ENCODE measurements around the gene DPEP2NB.

DPEP2NB gene

DNA sequence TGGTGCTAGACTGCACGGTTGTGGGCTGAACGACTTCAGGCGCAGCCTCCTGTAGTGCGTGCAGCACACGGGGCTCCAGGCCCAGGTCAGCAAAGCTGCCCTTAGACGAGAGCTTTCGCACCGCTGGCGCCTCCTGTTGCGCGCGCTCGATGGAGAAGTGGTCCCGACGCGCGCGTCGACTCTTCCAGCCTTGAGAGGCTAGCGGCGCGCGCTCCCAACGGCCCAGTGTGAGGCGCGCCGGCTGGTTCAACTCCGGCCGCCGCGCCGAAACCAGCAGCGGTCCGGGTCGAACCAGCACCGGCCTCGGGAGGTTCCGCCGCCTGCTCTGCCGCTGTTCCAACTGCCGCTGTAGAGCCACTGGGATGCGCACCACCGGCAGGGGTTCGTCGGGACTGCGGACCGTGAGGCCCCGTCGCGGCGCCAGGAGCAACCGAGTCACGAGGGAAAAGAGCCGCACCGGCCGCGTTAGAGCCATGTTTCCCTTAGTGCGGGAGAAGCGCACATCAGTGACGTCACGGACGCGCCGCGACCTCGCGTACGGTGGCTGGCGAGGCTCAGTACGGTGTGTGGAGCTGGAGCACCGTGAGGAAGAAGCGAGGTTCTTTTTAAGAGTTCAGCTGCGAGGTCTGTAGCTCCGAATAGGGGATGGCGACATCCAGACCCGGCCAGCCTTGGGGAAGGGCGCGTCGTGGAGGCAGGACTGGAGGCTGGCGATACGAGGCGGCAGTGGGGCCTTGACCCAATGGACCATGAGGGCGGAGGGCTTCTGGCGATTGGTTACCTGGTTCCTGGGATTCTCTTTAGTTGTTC is 7.2 kb upstream of the DPEP2NB start, which contains the start of the genes DDX28 and DUS2 (continued):
- TF ChIP-seq GLIS1 (tag by site-specific recombination; IDR thresholded peaks at IDR 0.05) = 0 out of 2 replicates have a peak, but pooled peaks have one; percentile 10
- peak; percentile 42; the same call in 1 of the 2 replicates for TF ChIP-seq ZNF785 (tag by site-specific recombination; IDR thresholded peaks at IDR 0.05)
- peak; percentile 69; the same call in 1 of the 2 replicates for TF ChIP-seq ZFP37 (tag by site-specific recombination; IDR thresholded peaks at IDR 0.05)
- TF ChIP-seq ZNF747 (tag by site-specific recombination; IDR thresholded peaks at IDR 0.05) = no peak
- TF ChIP-seq, protein P1, sequence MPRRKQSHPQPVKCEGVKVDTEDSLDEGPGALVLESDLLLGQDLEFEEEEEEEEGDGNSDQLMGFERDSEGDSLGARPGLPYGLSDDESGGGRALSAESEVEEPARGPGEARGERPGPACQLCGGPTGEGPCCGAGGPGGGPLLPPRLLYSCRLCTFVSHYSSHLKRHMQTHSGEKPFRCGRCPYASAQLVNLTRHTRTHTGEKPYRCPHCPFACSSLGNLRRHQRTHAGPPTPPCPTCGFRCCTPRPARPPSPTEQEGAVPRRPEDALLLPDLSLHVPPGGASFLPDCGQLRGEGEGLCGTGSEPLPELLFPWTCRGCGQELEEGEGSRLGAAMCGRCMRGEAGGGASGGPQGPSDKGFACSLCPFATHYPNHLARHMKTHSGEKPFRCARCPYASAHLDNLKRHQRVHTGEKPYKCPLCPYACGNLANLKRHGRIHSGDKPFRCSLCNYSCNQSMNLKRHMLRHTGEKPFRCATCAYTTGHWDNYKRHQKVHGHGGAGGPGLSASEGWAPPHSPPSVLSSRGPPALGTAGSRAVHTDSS (tag by site-specific recombination; IDR thresholded peaks at IDR 0.05) = peak; percentile 42; the same call in 1 of the 2 replicates
- no peak for TF ChIP-seq ZNF529 (tag by site-specific recombination; IDR thresholded peaks at IDR 0.05; ENCODE audit: insufficient replicate concordance)
- TF ChIP-seq ZNF768 (tag by site-specific recombination; IDR thresholded peaks at IDR 0.05) = no peak; the same call in 1 of the 2 replicates
- TF ChIP-seq ZNF654 (tag by site-specific recombination; IDR thresholded peaks at IDR 0.05; ENCODE audit: low read depth) = no peak
- TF ChIP-seq, protein P2, sequence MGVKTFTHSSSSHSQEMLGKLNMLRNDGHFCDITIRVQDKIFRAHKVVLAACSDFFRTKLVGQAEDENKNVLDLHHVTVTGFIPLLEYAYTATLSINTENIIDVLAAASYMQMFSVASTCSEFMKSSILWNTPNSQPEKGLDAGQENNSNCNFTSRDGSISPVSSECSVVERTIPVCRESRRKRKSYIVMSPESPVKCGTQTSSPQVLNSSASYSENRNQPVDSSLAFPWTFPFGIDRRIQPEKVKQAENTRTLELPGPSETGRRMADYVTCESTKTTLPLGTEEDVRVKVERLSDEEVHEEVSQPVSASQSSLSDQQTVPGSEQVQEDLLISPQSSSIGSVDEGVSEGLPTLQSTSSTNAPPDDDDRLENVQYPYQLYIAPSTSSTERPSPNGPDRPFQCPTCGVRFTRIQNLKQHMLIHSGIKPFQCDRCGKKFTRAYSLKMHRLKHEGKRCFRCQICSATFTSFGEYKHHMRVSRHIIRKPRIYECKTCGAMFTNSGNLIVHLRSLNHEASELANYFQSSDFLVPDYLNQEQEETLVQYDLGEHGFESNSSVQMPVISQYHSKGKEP (tag by site-specific recombination; IDR thresholded peaks at IDR 0.05) = no peak
- no peak for TF ChIP-seq ZNF266 (tag by site-specific recombination; IDR thresholded peaks at IDR 0.05; ENCODE audit: low read depth)
- TF ChIP-seq, protein P3, sequence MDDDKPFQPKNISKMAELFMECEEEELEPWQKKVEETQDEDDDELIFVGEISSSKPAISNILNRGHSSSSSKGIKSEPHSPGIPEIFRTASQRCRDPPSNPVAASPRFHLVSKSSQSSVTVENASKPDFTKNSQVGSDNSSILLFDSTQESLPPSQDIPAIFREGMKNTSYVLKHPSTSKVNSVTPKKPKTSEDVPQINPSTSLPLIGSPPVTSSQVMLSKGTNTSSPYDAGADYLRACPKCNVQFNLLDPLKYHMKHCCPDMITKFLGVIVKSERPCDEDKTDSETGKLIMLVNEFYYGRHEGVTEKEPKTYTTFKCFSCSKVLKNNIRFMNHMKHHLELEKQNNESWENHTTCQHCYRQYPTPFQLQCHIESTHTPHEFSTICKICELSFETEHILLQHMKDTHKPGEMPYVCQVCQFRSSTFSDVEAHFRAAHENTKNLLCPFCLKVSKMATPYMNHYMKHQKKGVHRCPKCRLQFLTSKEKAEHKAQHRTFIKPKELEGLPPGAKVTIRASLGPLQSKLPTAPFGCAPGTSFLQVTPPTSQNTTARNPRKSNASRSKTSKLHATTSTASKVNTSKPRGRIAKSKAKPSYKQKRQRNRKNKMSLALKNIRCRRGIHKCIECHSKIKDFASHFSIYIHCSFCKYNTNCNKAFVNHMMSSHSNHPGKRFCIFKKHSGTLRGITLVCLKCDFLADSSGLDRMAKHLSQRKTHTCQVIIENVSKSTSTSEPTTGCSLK (tag by site-specific recombination; IDR thresholded peaks at IDR 0.05) = no peak
- no peak; the same call in 1 of the 2 replicates for TF ChIP-seq MYNN (tag by site-specific recombination; IDR thresholded peaks at IDR 0.05; ENCODE audit: borderline replicate concordance)
- TF ChIP-seq ZXDB (tag by site-specific recombination; IDR thresholded peaks at IDR 0.05) = peak; percentile 95
- TF ChIP-seq ZNF501 (tag by site-specific recombination; IDR thresholded peaks at IDR 0.05) = peak; percentile 88
- TF ChIP-seq ZBTB48 (tag by site-specific recombination; IDR thresholded peaks at IDR 0.05) = peak; percentile 78
- TF ChIP-seq ZNF132 (tag by site-specific recombination; IDR thresholded peaks at IDR 0.05; ENCODE audit: borderline replicate concordance) = no peak
- TF ChIP-seq ZNF48 (tag by site-specific recombination; IDR thresholded peaks at IDR 0.05) = no peak
- TF ChIP-seq, protein P4, sequence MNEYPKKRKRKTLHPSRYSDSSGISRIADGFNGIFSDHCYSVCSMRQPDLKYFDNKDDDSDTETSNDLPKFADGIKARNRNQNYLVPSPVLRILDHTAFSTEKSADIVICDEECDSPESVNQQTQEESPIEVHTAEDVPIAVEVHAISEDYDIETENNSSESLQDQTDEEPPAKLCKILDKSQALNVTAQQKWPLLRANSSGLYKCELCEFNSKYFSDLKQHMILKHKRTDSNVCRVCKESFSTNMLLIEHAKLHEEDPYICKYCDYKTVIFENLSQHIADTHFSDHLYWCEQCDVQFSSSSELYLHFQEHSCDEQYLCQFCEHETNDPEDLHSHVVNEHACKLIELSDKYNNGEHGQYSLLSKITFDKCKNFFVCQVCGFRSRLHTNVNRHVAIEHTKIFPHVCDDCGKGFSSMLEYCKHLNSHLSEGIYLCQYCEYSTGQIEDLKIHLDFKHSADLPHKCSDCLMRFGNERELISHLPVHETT (tag by site-specific recombination; IDR thresholded peaks at IDR 0.05) = peak; percentile 75
- no peak for TF ChIP-seq ZNF623 (tag by site-specific recombination; IDR thresholded peaks at IDR 0.05)
- TF ChIP-seq ZNF830 (tag by site-specific recombination; IDR thresholded peaks at IDR 0.05; ENCODE audit: low read depth) = no peak
- TF ChIP-seq, protein P5, sequence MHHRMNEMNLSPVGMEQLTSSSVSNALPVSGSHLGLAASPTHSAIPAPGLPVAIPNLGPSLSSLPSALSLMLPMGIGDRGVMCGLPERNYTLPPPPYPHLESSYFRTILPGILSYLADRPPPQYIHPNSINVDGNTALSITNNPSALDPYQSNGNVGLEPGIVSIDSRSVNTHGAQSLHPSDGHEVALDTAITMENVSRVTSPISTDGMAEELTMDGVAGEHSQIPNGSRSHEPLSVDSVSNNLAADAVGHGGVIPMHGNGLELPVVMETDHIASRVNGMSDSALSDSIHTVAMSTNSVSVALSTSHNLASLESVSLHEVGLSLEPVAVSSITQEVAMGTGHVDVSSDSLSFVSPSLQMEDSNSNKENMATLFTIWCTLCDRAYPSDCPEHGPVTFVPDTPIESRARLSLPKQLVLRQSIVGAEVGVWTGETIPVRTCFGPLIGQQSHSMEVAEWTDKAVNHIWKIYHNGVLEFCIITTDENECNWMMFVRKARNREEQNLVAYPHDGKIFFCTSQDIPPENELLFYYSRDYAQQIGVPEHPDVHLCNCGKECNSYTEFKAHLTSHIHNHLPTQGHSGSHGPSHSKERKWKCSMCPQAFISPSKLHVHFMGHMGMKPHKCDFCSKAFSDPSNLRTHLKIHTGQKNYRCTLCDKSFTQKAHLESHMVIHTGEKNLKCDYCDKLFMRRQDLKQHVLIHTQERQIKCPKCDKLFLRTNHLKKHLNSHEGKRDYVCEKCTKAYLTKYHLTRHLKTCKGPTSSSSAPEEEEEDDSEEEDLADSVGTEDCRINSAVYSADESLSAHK (tag by site-specific recombination; IDR thresholded peaks at IDR 0.05) = peak; percentile 36; the same call in 1 of the 2 replicates
- TF ChIP-seq ZNF335 (tag by site-specific recombination; conservative IDR thresholded peaks at IDR 0.05) = peak; percentile 99
- TF ChIP-seq ZNF146 (tag by site-specific recombination; IDR thresholded peaks at IDR 0.05) = no peak; the same call in 1 of the 2 replicates
- peak; percentile 72; the same call in 1 of the 2 replicates for TF ChIP-seq ZNF561 (tag by site-specific recombination; IDR thresholded peaks at IDR 0.05; ENCODE audit: borderline replicate concordance)
- TF ChIP-seq GFI1B (tag by site-specific recombination; IDR thresholded peaks at IDR 0.05) = no peak
- TF ChIP-seq SP3 (tag by site-specific recombination; IDR thresholded peaks at IDR 0.05) = peak; percentile 31; the same call in 1 of the 2 replicates
- peak; percentile 92 for TF ChIP-seq YY2 (tag by site-specific recombination; IDR thresholded peaks at IDR 0.05)
- TF ChIP-seq, protein P6, sequence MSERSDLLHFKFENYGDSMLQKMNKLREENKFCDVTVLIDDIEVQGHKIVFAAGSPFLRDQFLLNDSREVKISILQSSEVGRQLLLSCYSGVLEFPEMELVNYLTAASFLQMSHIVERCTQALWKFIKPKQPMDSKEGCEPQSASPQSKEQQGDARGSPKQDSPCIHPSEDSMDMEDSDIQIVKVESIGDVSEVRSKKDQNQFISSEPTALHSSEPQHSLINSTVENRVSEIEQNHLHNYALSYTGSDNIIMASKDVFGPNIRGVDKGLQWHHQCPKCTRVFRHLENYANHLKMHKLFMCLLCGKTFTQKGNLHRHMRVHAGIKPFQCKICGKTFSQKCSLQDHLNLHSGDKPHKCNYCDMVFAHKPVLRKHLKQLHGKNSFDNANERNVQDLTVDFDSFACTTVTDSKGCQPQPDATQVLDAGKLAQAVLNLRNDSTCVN (tag by site-specific recombination; optimal IDR thresholded peaks at IDR 0.05) = peak; percentile 95
- no peak for TF ChIP-seq ZNF423 (tag by site-specific recombination; IDR thresholded peaks at IDR 0.05)

All from HEK293 (cell line).